HG03521 (cell line): Measurements from ENCODE around the gene EPB41L5.
"Not testable (repeated sequence)": the region's sequence is repeated elsewhere in the genome, so short reads cannot be mapped to it uniquely, and the experiment has no call there.

Source experiments
- ATAC-seq: cut with Tn5 transposase; IDR thresholded peaks from one replicate; pipeline ENCODE4 v1.9.1; 2021; ENCODE audit warnings: mild to moderate bottlenecking, moderate library complexity; ENCODE audit not compliant: unreplicated experiment

Gene EPB41L5

GRCh38 chr2:120140866-120141265, 128.0 kb downstream of the EPB41L5 start:
- no peak for ATAC-seq

DNA sequence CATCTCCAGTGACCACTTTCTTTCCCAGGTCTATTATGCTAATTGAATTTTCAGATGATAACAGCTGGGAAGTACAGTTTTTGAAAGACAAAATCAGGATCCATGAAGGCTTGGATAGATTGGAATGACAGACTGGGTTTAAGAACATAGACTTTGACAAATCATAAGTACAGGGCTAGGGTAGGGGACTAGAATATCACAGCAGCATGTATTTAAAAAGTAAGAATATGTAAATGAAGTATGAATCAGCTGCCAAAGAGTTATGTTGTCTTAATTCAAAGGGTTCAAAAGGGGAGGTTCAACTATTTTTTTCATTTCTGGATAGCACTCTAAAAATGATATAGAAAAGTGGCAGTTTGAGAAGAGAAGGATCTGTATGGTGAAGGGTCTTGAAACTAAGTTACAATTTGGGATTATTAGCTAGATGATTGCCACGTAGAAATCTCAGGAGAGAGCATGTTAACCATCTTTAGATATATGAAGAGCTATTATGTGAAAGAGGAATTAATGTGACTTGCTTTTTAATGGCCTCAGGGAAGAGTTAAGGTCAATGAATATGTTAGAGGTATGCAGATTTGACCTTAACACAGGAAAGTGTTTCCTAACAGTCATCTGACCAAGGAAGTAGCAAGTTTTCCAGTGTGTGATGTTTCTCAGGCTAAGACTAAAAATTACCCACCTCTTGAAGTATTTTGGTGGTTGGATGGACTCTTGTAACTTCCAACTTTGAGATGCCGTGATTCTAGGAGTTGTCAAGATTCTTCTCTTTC, 128.6 kb downstream of the EPB41L5 start:
- no peak for ATAC-seq

- no peak for ATAC-seq
Measured at GRCh38 chr2:120142528-120143219, 129.8 kb downstream of the EPB41L5 start.

- ATAC-seq = no peak
Measured at GRCh38 chr2:120148229-120148628, 135.4 kb downstream of the EPB41L5 start.

DNA sequence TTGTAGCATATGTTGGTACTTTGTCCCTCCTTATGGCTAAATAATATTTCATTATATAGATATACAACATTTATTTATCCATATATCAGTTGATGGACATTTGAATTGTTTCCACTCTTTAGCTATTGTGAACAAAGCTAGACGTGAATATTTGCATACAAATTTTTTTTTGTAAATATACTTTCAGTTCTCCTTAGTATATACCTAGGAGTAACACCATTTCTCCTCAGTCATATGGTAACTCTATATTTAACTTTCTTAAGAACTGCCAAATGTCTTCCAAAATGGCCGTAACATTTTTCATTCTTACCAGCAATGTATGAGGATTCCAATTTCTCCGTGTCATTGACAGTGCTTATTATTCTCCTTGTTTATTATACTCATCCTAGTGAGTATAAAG, 135.8 kb downstream of the EPB41L5 start:
- ATAC-seq = no peak

DNA sequence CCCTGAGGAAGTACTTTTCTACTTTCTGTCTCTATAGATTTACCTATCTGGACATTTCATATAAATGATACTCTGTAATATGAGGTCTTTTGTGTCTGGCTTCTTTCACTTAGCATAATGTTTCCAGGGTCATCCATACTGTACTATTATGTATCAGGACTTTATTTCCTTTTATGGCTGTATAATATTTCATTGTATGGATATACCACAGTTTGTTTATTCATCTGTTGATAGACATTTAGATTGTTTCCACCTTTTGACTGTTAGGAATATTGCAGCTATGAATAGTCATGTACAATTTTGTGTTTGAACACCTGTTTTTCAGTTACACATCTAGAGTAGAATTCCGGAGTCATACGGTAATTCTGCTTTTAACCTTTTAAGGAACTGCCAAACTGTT, 136.5 kb downstream of the EPB41L5 start:
- ATAC-seq = no peak

DNA sequence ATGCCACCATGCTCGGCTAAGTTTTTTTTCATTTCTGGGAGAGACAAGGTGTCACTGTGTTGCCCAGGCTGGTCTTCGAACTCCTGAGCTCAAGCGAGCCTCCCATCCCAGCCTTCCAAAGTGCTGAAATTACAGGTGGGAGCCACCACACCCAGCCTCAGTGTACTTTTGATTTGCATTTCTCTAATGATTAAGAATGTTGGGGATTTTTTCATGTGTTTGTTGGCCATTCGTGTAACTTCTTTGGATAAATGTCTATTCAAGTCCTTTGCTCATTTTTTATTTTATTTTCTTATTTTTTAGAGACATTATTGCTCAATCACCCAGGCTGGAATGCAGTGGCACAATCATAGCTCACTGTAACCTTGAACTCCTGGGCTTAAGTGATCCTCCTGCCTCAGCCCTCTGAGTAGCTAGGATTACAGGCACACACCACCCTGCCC, 137.2 kb downstream of the EPB41L5 start:
- ATAC-seq = no peak

DNA sequence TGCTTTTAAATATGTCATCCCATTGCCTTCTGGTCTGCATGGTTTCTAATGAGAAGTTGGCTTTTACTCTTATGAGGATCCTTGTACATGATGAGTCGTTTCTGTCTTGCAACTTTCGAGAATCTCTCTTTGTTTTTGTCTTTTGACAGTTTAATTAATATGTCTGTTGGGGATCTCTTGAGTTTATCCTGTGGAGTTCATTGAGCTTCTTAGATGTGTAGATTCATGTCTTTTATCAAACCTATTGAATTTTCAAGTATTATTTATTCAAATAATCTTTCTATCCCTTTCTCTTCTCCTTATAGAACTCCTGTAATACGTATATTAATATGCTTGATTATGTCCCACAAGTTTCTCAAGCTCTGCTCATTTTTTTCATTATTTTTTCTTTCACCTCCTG, 142.4 kb downstream of the EPB41L5 start:
- ATAC-seq = no peak

DNA sequence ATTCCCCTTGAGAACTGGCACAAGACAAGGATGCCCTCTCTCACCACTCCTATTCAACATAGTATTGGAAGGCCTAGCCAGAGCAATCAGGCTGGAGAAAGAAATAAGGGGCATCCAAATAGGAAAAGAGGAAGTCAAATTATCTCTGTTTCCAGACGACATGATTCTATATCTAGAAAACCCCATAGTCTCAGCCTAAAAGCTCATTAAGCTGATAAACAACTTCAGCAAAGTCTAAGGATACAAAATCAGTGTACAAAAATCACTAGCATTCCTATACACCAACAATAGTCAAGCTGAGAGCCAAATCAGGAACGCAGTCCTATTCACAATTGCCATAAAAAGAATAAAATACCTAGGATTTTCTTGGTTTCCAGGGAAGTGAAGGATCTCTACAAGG, 145.8 kb downstream of the EPB41L5 start:
- not testable (repeated sequence) for ATAC-seq

GRCh38 chr2:120161190-120161589, 148.3 kb downstream of the EPB41L5 start:
- ATAC-seq = no peak

GRCh38 chr2:120162716-120163115, 149.8 kb downstream of the EPB41L5 start:
- no peak for ATAC-seq

GRCh38 chr2:120167272-120167671, 154.4 kb downstream of the EPB41L5 start:
- ATAC-seq = no peak

- ATAC-seq = no peak
Measured at GRCh38 chr2:120169020-120169419, 156.1 kb downstream of the EPB41L5 start.

DNA sequence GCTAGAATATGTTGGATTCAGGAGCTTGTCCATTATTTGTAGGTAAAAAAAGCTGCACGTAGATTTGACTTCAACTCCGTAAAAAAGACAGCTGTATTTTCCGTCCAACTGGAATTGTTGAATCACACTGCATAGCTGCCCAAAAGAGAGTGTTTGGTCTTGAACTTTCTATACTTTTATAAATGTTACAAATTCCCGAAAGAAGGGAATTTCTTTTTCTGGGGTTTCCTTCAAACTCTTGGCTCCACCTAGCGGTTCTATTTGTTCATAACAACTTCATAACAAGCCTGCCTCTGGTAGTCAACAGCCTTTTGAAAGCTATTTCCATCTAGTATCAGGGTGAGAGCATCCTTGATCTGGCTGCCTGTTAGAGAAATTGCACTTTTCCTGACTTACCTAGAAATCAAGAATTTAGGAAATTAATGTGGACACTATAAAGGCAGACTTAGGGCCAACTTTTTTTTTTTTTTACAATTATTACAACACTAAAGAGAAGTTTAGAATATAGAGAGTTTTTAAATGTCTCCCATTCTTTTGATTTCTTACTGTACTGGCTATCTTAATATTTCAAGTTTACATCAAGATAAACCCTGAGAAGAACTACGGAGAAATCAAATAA, 162.2 kb downstream of the EPB41L5 start:
- ATAC-seq = no peak

- no peak for ATAC-seq
Measured at GRCh38 chr2:120176526-120176925, 163.6 kb downstream of the EPB41L5 start.

DNA sequence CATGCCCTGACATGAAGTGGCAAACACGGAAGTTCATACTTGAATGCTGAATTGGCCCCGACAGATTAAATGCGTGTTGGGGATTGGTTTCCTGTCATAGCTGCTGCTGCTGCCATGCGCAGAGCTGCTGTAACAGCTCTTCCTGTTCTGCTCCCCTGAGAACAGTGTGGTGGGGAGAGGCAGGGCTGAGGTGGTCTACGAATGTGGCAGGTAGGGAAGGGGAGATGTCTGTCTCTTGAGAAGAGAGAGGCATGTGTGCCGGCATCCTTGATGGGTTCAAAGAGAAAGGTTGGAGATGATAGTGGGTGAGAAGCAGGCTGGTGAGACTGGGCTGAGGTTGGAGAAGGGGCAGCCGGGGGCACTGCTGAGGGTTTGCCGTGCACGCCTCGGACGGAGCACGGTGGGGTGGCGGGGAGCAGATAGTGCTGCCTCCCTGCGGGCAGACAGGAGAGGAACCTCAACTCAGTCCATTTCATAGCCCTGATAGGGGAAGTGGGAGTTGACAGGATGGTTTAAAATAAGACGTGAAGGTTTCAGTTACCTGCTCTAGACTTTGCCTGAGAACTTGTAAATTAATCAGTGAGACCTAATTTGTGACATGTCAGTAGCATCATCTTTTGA, 164.2 kb downstream of the EPB41L5 start:
- peak; percentile 94 for ATAC-seq

- ATAC-seq = no peak
Measured at GRCh38 chr2:120177973-120178372, 165.1 kb downstream of the EPB41L5 start.

GRCh38 chr2:120179396-120179795, 166.5 kb downstream of the EPB41L5 start:
- ATAC-seq = no peak

GRCh38 chr2:120180066-120180465, 167.2 kb downstream of the EPB41L5 start:
- ATAC-seq = no peak

- ATAC-seq = no peak
Measured at GRCh38 chr2:120182019-120182560, 169.2 kb downstream of the EPB41L5 start.

GRCh38 chr2:120189189-120189588, 176.3 kb downstream of the EPB41L5 start:
- ATAC-seq = no peak
